Activated B cell treated with CpG ODN at 0.5 μM for 24 hours (primary cell): Measurements from ENCODE around the gene GRIK4. TPM values are rescaled to one million over a fixed set of nuclear protein-coding genes. Genes with fewer than 3 reads are reported as not detected.

Source experiments
- ATAC-seq: fragments of 200-7000 bp; cut with Tn5 transposase; one replicate; pipeline ENCODE4 v1.10.0; 2021; ENCODE audit warnings: low read depth, mild to moderate bottlenecking, moderate library complexity
- CTCF ChIA-PET: fragments of 350-600 bp; sonication (Branson Sonifier 250); formaldehyde crosslinking; loops from one replicate; lab custom pipeline; 2021; ENCODE audit warnings: antibody characterized with exemption; lab: Charles Lee
- POLR2A ChIA-PET: fragments of 350-600 bp; sonication (Branson Sonifier 250); formaldehyde crosslinking; loops from one replicate; lab custom pipeline; 2021; ENCODE audit warnings: antibody characterized with exemption; lab: Charles Lee
- DNase-seq: peaks from one replicate; pipeline ENCODE4 v3.0.0; 2022
- H3K27ac Mint-ChIP-seq: one replicate; pipeline ENCODE4 v1.8.0; 2020; ENCODE audit warnings: mixed read lengths
- H3K27me3 Mint-ChIP-seq: one replicate; pipeline ENCODE4 v1.8.0; 2021; ENCODE audit warnings: mixed read lengths
- H3K36me3 Mint-ChIP-seq: one replicate; pipeline ENCODE4 v1.8.0; 2021; ENCODE audit warnings: low read depth, mixed read lengths
- H3K4me1 Mint-ChIP-seq: one replicate; pipeline ENCODE4 v1.8.0; 2021; ENCODE audit warnings: mixed read lengths
- H3K4me3 Mint-ChIP-seq: one replicate; pipeline ENCODE4 v1.8.0; 2020; ENCODE audit warnings: mild to moderate bottlenecking, mixed read lengths
- H3K9me3 Mint-ChIP-seq: one replicate; pipeline ENCODE4 v1.8.0; 2020; ENCODE audit warnings: mixed read lengths
- CTCF ChIP-seq: fragments of 200-600 bp; IDR thresholded peaks from one replicate; pipeline ENCODE4 v1.8.0; 2022; ENCODE audit warnings: antibody characterized with exemption, mild to moderate bottlenecking
- intact Hi-C: fragments of 100-400 bp; cut with micrococcal nuclease; formaldehyde crosslinking; loops from one replicate; pipeline ENCODE4 v1.15.1; 2024
- total RNA-seq: library from RNA; stranded (reverse); gene quantifications from 2 replicates; pipeline ENCODE4 v1.2.3, GENCODE V29; 2022

GRIK4 gene
- total RNA-seq, 1 donor from 2014 or later: not detected

DNA sequence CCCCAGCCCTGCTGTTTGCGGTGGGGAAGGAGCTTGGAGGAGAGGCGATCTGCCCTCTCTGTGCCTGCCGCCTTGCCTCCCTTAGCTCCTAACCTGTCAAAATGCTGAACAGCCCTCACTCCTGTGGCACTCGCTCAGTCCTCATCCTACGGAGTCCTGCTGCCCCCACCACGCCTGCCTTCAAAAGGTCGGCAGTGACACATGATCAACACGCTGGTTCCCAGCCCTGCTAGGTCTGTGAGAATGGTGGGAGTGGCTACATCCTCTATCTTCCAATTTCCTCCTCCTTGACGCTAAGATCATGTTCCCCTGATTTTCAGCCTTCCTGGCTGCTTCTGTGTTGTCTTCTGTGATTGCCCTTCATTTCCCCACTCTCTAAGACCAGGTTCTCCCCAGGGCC, 392.1 kb downstream of the GRIK4 start:
- ChIA-PET POLR2A (no interaction called here), CTCF (no interaction called here)
- no peaks in the 10 kb centered on the region for H3K4me1 Mint-ChIP-seq
- H3K4me3 Mint-ChIP-seq: no peak overlapping the region
- no peak for DNase-seq
- H3K9me3 Mint-ChIP-seq: no peaks in the 10 kb centered on the region
- no peaks in the 10 kb centered on the region for H3K36me3 Mint-ChIP-seq
- no peak overlapping the region for H3K27ac Mint-ChIP-seq
- peaks cover 10% of the 10 kb centered on the region for H3K27me3 Mint-ChIP-seq
- intact Hi-C loops: no loop called here
- no peak for TF ChIP-seq CTCF
- no peak for ATAC-seq

DNA sequence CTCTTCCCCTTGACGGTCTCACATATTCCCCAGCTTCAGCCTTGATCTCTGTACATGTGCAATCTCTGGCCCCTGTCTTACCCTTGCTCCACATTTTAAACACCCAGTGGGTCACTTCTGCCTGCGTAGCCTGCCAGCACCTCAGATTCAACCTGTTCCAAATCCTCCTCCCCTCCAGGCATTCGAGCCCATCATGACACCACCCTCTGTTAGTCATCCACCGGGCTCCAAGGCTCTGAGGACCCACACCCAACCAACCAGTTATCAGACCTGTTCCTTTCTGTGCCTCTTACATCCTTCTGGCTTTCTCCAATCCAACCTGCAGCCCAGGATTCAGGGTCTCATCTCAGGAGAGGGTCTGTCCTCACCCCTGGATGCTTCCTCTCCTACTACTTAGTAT, 392.6 kb downstream of the GRIK4 start:
- Mint-ChIP-seq H3K27ac (no peak overlapping the region), H3K4me3 (no peak overlapping the region), H3K4me1 (no peaks in the 10 kb centered on the region), H3K36me3 (no peaks in the 10 kb centered on the region), H3K27me3 (peaks cover 10% of the 10 kb centered on the region), H3K9me3 (no peaks in the 10 kb centered on the region)
- ChIA-PET POLR2A (no interaction called here), CTCF (no interaction called here)
- DNase-seq (no peak), ATAC-seq (no peak)
- intact Hi-C loops: no loop called here
- TF ChIP-seq CTCF: no peak

DNA sequence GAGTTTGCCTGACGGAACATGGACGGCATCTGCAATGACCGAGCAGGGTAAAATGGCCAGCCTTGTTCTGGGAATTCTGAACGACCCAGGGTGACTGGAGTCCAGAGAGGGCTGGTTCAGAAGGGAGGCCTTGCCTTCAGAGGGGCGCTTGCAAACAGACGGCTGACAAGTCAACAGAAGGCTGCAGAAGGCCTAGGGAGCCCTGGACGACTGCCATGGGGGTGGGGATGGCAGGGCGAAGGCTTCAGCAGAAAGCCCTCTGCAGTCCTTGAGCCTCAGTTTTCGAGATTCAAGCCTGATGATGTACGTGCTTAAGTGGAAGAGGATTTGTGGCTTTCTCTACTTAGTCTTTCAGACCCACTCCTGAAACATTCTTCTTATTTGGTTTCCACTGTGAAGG, 395.2 kb downstream of the GRIK4 start:
- no peak for ATAC-seq
- CTCF ChIA-PET: no interaction called here
- H3K4me1 Mint-ChIP-seq: no peaks in the 10 kb centered on the region
- peaks cover 8% of the 10 kb centered on the region for H3K27me3 Mint-ChIP-seq
- H3K36me3 Mint-ChIP-seq: no peaks in the 10 kb centered on the region
- POLR2A ChIA-PET: no interaction called here
- H3K9me3 Mint-ChIP-seq: no peaks in the 10 kb centered on the region
- intact Hi-C loops: no loop called here
- no peak for DNase-seq
- TF ChIP-seq CTCF: no peak
- no peak overlapping the region for H3K4me3 Mint-ChIP-seq
- no peak overlapping the region for H3K27ac Mint-ChIP-seq

- H3K4me3 Mint-ChIP-seq: no peak overlapping the region
- CTCF ChIA-PET: no interaction called here
- ATAC-seq (no peak), DNase-seq (no peak)
- intact Hi-C loops: no loop called here
- H3K36me3 Mint-ChIP-seq: no peaks in the 10 kb centered on the region
- H3K27ac Mint-ChIP-seq: no peak overlapping the region
- H3K9me3 Mint-ChIP-seq: no peaks in the 10 kb centered on the region
- POLR2A ChIA-PET: no interaction called here
- no peak for TF ChIP-seq CTCF
- H3K4me1 Mint-ChIP-seq: no peaks in the 10 kb centered on the region
- H3K27me3 Mint-ChIP-seq: peaks cover 17% of the 10 kb centered on the region
Measured at GRCh38 chr11:120907971-120908370, 396.4 kb downstream of the GRIK4 start.

- DNase-seq (no peak), ATAC-seq (no peak)
- no peaks in the 10 kb centered on the region for H3K4me1 Mint-ChIP-seq
- no peak for TF ChIP-seq CTCF
- no peak overlapping the region for H3K4me3 Mint-ChIP-seq
- H3K9me3 Mint-ChIP-seq: no peaks in the 10 kb centered on the region
- intact Hi-C loops: no loop called here
- H3K27ac Mint-ChIP-seq: no peak overlapping the region
- CTCF ChIA-PET: no interaction called here
- peaks cover 17% of the 10 kb centered on the region for H3K27me3 Mint-ChIP-seq
- no peaks in the 10 kb centered on the region for H3K36me3 Mint-ChIP-seq
- POLR2A ChIA-PET: no interaction called here
Measured at GRCh38 chr11:120908461-120909181, 397.1 kb downstream of the GRIK4 start.
